ENCODE results near the gene LARGE2. TPM values are rescaled to one million over a fixed set of nuclear protein-coding genes. Genes with fewer than 3 reads are reported as not detected.

LARGE2 gene
- polyA plus RNA-seq, 1 donor (not counting 4 experiments of a cell fraction or from before 2014, with no cell fraction given): 7.1 TPM

DNA sequence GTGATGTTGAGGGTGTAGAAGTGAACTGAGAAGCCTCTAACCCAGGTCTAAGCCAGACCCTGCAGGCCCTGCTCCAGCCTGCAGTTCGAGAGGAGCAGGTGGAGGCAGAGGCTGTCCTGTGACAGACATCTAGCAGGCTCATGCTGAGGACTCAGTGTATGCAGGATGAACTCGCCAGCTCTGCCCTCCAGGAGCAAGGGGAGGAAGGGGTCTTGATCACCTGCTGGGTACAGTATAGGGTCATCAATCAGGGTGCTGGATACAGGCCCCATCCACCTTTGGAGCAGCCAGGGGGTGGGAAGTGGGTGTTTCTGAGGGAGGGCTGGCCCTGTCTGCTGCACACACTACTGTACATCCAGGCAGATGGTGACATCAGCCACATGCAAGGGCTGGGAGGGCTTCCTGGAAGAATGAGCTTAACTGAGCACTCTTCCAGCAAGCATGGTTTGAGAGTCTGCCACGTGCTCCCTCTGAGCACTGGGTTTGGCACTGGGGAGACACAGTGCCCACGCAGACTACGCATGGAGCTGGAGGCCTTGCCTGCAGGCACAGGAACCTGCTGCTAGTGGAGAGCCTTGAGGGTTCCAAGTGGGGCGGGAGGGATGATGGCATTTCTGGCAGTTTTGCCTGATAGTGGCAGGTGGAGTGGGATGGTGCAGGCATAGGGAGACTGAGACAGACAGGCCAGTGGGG, 27.8 kb upstream of the LARGE2 start:
- Histone ChIP-seq H4K20me1 (ENCODE audit: control insufficient read depth, extremely low read depth, insufficient read depth, low read length) (no peaks in the 10 kb centered on the region), H3K4me1 (ENCODE audit: control insufficient read depth, extremely low read depth, insufficient read depth, low read length) (peaks cover 4% of the 10 kb centered on the region), H3K27ac (ENCODE audit: control insufficient read depth, insufficient read depth, low read length) (no peak overlapping the region), H3K9me1 (ENCODE audit: control insufficient read depth, extremely low read depth, insufficient read depth, low read length) (no peaks in the 10 kb centered on the region), H3K9me3 (ENCODE audit: control insufficient read depth, low read depth, low read length) (no peaks in the 10 kb centered on the region), H3K9ac (ENCODE audit: control insufficient read depth, extremely low read depth, insufficient read depth, low read length) (no peak overlapping the region), H3K27me3 (ENCODE audit: control insufficient read depth, extremely low read depth, insufficient read depth, low read length) (peaks cover 20% of the 10 kb centered on the region), H2AFZ (ENCODE audit: control insufficient read depth, low read length) (no peak overlapping the region), H3K79me2 (ENCODE audit: control insufficient read depth, insufficient read depth, low read length) (no peaks in the 10 kb centered on the region), H3K36me3 (ENCODE audit: control insufficient read depth in 2 of 2, extremely low read depth in 1 of 2, insufficient read depth in 2 of 2, low read length in 2 of 2) (no peaks in the 10 kb centered on the region), H3K4me3 (ENCODE audit: control insufficient read depth in 2 of 3, extremely low read depth in 1 of 3, insufficient read depth in 2 of 3, low read depth in 1 of 3, low read length in 3 of 3) (no peak overlapping the region), H3K4me2 (ENCODE audit: control insufficient read depth, extremely low read depth, insufficient read depth, low read depth, low read length) (no peak overlapping the region)
- dilution Hi-C loops (cut with MboI; ENCODE audit: extremely low pct_ligation_motif_present, low sequenced_read_pairs): no loop called here
- no peak for TF ChIP-seq EZH2 (IDR thresholded peaks at IDR 0.05; ENCODE audit: low read length)
- TF ChIP-seq, protein P1, sequence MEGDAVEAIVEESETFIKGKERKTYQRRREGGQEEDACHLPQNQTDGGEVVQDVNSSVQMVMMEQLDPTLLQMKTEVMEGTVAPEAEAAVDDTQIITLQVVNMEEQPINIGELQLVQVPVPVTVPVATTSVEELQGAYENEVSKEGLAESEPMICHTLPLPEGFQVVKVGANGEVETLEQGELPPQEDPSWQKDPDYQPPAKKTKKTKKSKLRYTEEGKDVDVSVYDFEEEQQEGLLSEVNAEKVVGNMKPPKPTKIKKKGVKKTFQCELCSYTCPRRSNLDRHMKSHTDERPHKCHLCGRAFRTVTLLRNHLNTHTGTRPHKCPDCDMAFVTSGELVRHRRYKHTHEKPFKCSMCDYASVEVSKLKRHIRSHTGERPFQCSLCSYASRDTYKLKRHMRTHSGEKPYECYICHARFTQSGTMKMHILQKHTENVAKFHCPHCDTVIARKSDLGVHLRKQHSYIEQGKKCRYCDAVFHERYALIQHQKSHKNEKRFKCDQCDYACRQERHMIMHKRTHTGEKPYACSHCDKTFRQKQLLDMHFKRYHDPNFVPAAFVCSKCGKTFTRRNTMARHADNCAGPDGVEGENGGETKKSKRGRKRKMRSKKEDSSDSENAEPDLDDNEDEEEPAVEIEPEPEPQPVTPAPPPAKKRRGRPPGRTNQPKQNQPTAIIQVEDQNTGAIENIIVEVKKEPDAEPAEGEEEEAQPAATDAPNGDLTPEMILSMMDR (optimal IDR thresholded peaks at IDR 0.05 in 1 of 3, IDR thresholded peaks at IDR 0.05 in 1 of 3, conservative IDR thresholded peaks at IDR 0.05 in 1 of 3; ENCODE audit: extremely low read depth in 1 of 3, insufficient read depth in 2 of 3, low read length in 3 of 3): no peak
- DNase-seq (ENCODE audit: low read depth, low spot score) (no peak), FAIRE-seq (no peak)

DNA sequence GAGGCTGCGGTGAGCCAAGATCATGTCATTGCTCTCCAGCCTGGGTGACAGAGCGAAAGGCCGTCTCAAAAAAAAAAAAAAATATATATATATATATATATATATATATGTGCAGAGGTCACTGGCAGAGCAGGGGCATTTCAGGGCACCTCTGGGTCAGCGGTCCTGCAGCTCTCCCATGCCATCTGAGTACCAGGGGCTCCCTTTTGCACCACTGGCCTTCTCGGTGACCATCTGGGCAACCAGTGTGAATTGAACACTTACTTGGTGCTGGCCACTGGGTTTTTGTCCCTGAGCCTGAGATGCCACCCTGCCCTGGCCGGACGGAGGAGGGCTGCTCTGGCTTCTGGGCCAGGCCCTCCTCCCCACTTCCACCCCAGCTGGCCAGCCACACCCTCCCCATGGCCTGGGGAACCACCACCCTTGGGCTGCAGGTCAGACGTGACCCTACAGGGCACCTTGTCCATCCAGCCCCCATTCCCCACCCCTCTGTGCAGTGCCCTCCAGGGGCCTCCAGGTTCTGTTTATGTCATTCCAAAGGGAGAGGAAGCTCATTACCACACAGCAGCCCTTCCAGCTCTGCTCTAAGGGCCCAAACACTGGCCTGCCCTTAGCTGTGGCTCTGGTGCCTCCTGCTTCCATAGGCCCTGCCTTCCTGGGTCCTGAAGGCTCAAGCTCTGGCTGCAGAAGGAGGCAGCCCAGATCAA, 26.8 kb upstream of the LARGE2 start:
- no peak for DNase-seq (ENCODE audit: low read depth, low spot score)

More for the DNA sequence above, 26.8 kb upstream of the LARGE2 start:
- Histone ChIP-seq H3K27ac (ENCODE audit: control insufficient read depth, insufficient read depth, low read length) (no peak overlapping the region), H3K36me3 (ENCODE audit: control insufficient read depth in 2 of 2, extremely low read depth in 1 of 2, insufficient read depth in 2 of 2, low read length in 2 of 2) (no peaks in the 10 kb centered on the region), H4K20me1 (ENCODE audit: control insufficient read depth, extremely low read depth, insufficient read depth, low read length) (no peaks in the 10 kb centered on the region), H2AFZ (ENCODE audit: control insufficient read depth, low read length) (no peak overlapping the region), H3K79me2 (ENCODE audit: control insufficient read depth, insufficient read depth, low read length) (no peaks in the 10 kb centered on the region), H3K9ac (ENCODE audit: control insufficient read depth, extremely low read depth, insufficient read depth, low read length) (no peak overlapping the region), H3K4me3 (ENCODE audit: control insufficient read depth in 2 of 3, extremely low read depth in 1 of 3, insufficient read depth in 2 of 3, low read depth in 1 of 3, low read length in 3 of 3) (no peak overlapping the region), H3K4me2 (ENCODE audit: control insufficient read depth, extremely low read depth, insufficient read depth, low read depth, low read length) (no peak overlapping the region), H3K9me1 (ENCODE audit: control insufficient read depth, extremely low read depth, insufficient read depth, low read length) (no peaks in the 10 kb centered on the region), H3K4me1 (ENCODE audit: control insufficient read depth, extremely low read depth, insufficient read depth, low read length) (peaks cover 7% of the 10 kb centered on the region), H3K27me3 (ENCODE audit: control insufficient read depth, extremely low read depth, insufficient read depth, low read length) (peaks cover 25% of the 10 kb centered on the region), H3K9me3 (ENCODE audit: control insufficient read depth, low read depth, low read length) (no peaks in the 10 kb centered on the region)
- dilution Hi-C loops (cut with MboI; ENCODE audit: extremely low pct_ligation_motif_present, low sequenced_read_pairs): no loop called here
- no peak for FAIRE-seq
- no peak for TF ChIP-seq EZH2 (IDR thresholded peaks at IDR 0.05; ENCODE audit: low read length)
- TF ChIP-seq, protein P1 (optimal IDR thresholded peaks at IDR 0.05 in 1 of 3, IDR thresholded peaks at IDR 0.05 in 1 of 3, conservative IDR thresholded peaks at IDR 0.05 in 1 of 3; ENCODE audit: extremely low read depth in 1 of 3, insufficient read depth in 2 of 3, low read length in 3 of 3): no peak

All from keratinocyte (primary cell).